ENCODE measurements around the gene ZBTB12. TPM values are rescaled to one million over a fixed set of nuclear protein-coding genes. Genes with fewer than 3 reads are reported as not detected.

The ZBTB12 gene
- total and polyA plus RNA-seq, 2 of the 8 experiments (the other 6 are each of a cell fraction or from before 2014, with no cell fraction given), result 20.7 to 40.8 TPM

DNA sequence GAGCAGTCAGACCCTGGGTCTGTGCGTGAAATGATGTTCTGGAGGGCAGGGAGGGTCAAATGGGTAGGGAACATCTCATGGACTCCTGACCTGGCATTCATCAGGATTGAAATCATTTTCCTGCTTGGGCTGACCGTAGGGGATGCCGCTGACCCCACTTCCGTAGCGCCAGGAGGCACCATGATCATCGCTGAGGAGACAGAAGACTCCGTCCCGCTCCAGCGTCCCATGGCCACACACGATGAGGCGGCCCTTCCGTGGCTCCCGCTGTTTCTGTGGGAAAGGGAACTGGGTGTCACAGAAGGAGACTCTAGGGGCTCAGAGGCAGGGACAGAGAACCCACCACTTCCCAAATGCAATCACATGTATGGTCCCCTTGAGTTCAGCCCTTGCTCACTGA, 41.5 kb downstream of the ZBTB12 start:
- POLR2A ChIA-PET (ENCODE audit: partially characterized antibody), result interaction anchor here (0.5 to 6.5 kb wide), 8 partner anchors 8 to 94 kb away, joined by 3 to 93 read pairs (median 4); no protein-coding TSS in a partner anchor
- WGBS, 2 experiments (ENCODE audit: extremely low coverage in 1 of 2, insufficient coverage in 1 of 2, insufficient read length in 1 of 2, insufficient replicate concordance in 2 of 2, low coverage in 1 of 2, low lambda C conversion rate in 2 of 2, missing lambda C conversion rate in 1 of 2), result 94% methylated on average over 13 of the region's 13 CpGs; no CpG with 5 or more reads in 1 of the 2 experiments

More for the DNA sequence above, 41.5 kb downstream of the ZBTB12 start:
- TF ChIP-seq KDM5A (IDR thresholded peaks at IDR 0.05; ENCODE audit: low read length), result no peak
- DNase-seq (ENCODE audit: low read depth in 1 of 2, low spot score in 2 of 2) (no peak), FAIRE-seq (no peak)
- Histone ChIP-seq H3K4me1 (replicated peaks in 1 of 4; ENCODE audit: control insufficient read depth in 3 of 4, insufficient read depth in 4 of 4, low read length in 3 of 4) (peaks cover 0 to 12% (median 0%) of the 10 kb centered on the region in 4 experiments; a peak in 4 of 7 replicates), H2BK5ac (ENCODE audit: low read depth, low read length) (no peak overlapping the region), H4K8ac (ENCODE audit: extremely low read depth, insufficient read depth, low read length) (no peak overlapping the region), H2BK120ac (replicated peaks; ENCODE audit: low read depth, low read length) (no peak overlapping the region), H4K5ac (ENCODE audit: insufficient read length, low read depth, low read length) (no peak overlapping the region), H4K91ac (replicated peaks; ENCODE audit: insufficient read length, low read length) (no peak overlapping the region), H3K27me3 (replicated peaks in 1 of 4; ENCODE audit: control insufficient read depth in 3 of 4, extremely low read depth in 1 of 4, insufficient read depth in 3 of 4, low read length in 3 of 4) (0 out of 7 replicates have a peak, but pooled peaks cover 0 to 3% (median 0%) of the 10 kb centered on the region in 4 experiments), H3K27ac (ENCODE audit: low read depth, low read length) (no peak overlapping the region), H3K4ac (replicated peaks; ENCODE audit: insufficient read length, low read depth, low read length) (no peak overlapping the region), H3K23ac (ENCODE audit: insufficient read length) (no peak overlapping the region), H3K9me3 (ENCODE audit: insufficient read depth in 2 of 2, low read depth in 1 of 2, low read length in 1 of 2) (peaks cover 2 to 4% of the 10 kb centered on the region in 2 experiments; a peak in 1 of 4 replicates), H3K4me3 (ENCODE audit: extremely low read depth in 1 of 4, insufficient read depth in 2 of 4, low read depth in 3 of 4, low read length in 4 of 4) (no peak overlapping the region), H3K14ac (ENCODE audit: insufficient read length) (no peak overlapping the region), H3K23me2 (ENCODE audit: low read depth, low read length) (peaks cover 8% of the 10 kb centered on the region; the same call in 1 of the 2 replicates), H3K36me3 (ENCODE audit: control insufficient read depth in 2 of 4, insufficient read depth in 4 of 4, low read length in 3 of 4) (peaks cover 3 to 17% (median 3%) of the 10 kb centered on the region in 4 experiments; a peak in 7 of 8 replicates), H2AK5ac (ENCODE audit: low read depth, low read length) (no peak overlapping the region), H3K79me1 (ENCODE audit: low read depth, low read length) (0 out of 2 replicates have a peak, but pooled peaks cover 2% of the 10 kb centered on the region), H3K79me2 (ENCODE audit: control insufficient read depth in 1 of 2, insufficient read depth in 2 of 2, low read length in 2 of 2) (no peaks in the 10 kb centered on the region), H2BK15ac (ENCODE audit: low read length) (no peak overlapping the region), H3K18ac (ENCODE audit: extremely low read depth, low read length) (no peak overlapping the region), H3K56ac (replicated peaks; ENCODE audit: insufficient read length, low read depth, low read length) (no peak overlapping the region), H2BK12ac (ENCODE audit: low read depth, low read length) (no peak overlapping the region), H2BK20ac (ENCODE audit: low read length) (no peak overlapping the region), H3K9ac (replicated peaks in 1 of 4; ENCODE audit: extremely low read depth in 1 of 4, low read depth in 3 of 4, low read length in 3 of 4) (no peak overlapping the region), H2AFZ (ENCODE audit: low read length) (no peak overlapping the region), H4K20me1 (replicated peaks in 1 of 2; ENCODE audit: control insufficient read depth in 1 of 2, insufficient read depth in 2 of 2, low read length in 2 of 2) (no peaks in the 10 kb centered on the region), H3K4me2 (ENCODE audit: insufficient read depth in 1 of 2, low read depth in 2 of 2, low read length in 2 of 2) (no peak overlapping the region)
- CTCF ChIA-PET (ENCODE audit: partially characterized antibody), result interaction anchor here (1.0 to 1.6 kb wide), 4 partner anchors 10 to 171 kb away, joined by 3 to 7 read pairs (median 4); no protein-coding TSS in a partner anchor
